ENCODE measurements around the gene CDRT4.

The CDRT4 gene

GRCh38 chr17:15431196-15431595 is 36.2 kb downstream of the CDRT4 start:
- no peak for DNase-seq

GRCh38 chr17:15424521-15424920 is 42.9 kb downstream of the CDRT4 start:
- no peak for DNase-seq

GRCh38 chr17:15422392-15422965 is 44.9 kb downstream of the CDRT4 start:
- no peak for DNase-seq

- no peak for DNase-seq
Observed at GRCh38 chr17:15418781-15419180, 48.6 kb downstream of the CDRT4 start.

GRCh38 chr17:15414532-15415306 is 52.7 kb downstream of the CDRT4 start:
- DNase-seq = no peak

- no peak for DNase-seq
Observed at GRCh38 chr17:15413101-15413771, 54.2 kb downstream of the CDRT4 start.

- DNase-seq = no peak
Observed at GRCh38 chr17:15412606-15413005, 54.8 kb downstream of the CDRT4 start.

- DNase-seq = peak; percentile 16
Observed at GRCh38 chr17:15411384-15412198, 55.8 kb downstream of the CDRT4 start.

- no peak for DNase-seq
Observed at GRCh38 chr17:15409721-15410250, 57.6 kb downstream of the CDRT4 start.

GRCh38 chr17:15408803-15409202 is 58.6 kb downstream of the CDRT4 start:
- no peak for DNase-seq

GRCh38 chr17:15406081-15406480 is 61.3 kb downstream of the CDRT4 start:
- no peak for DNase-seq

GRCh38 chr17:15405058-15405415 is 62.4 kb downstream of the CDRT4 start:
- DNase-seq = no peak

- no peak for DNase-seq
Observed at GRCh38 chr17:15404106-15405057, 63.0 kb downstream of the CDRT4 start.

- no peak for DNase-seq
Observed at GRCh38 chr17:15403276-15403939, 64.0 kb downstream of the CDRT4 start.

GRCh38 chr17:15399443-15399842 is 68.0 kb downstream of the CDRT4 start:
- no peak for DNase-seq

- no peak for DNase-seq
Observed at GRCh38 chr17:15398736-15399331, 68.6 kb downstream of the CDRT4 start.

GRCh38 chr17:15398291-15398690 is 69.1 kb downstream of the CDRT4 start:
- DNase-seq = no peak

GRCh38 chr17:15397620-15398019 is 69.8 kb downstream of the CDRT4 start:
- DNase-seq = no peak

GRCh38 chr17:15395091-15395490 is 72.3 kb downstream of the CDRT4 start:
- DNase-seq = no peak

GRCh38 chr17:15393414-15393813 is 74.0 kb downstream of the CDRT4 start:
- no peak for DNase-seq

- no peak for DNase-seq
Observed at GRCh38 chr17:15392326-15392741, 75.1 kb downstream of the CDRT4 start.

All from inflammatory macrophage treated with lipopolysaccharide for 4 hours (primary cell).